ENCODE data around the gene DYNC2LI1.

The DYNC2LI1 gene

GRCh38 chr2:43743706-43744105 is 30.1 kb upstream of the DYNC2LI1 start (continued):
- TF ChIP-seq ZBTB26 (tag by site-specific recombination; optimal IDR thresholded peaks at IDR 0.05) = no peak
- no peak for TF ChIP-seq ZNF366 (tag by site-specific recombination; conservative IDR thresholded peaks at IDR 0.05)
- TF ChIP-seq ZNF785 (tag by site-specific recombination; IDR thresholded peaks at IDR 0.05) = no peak
- no peak for TF ChIP-seq ZNF48 (tag by site-specific recombination; IDR thresholded peaks at IDR 0.05)
- TF ChIP-seq SCRT1 (tag by site-specific recombination; IDR thresholded peaks at IDR 0.05; ENCODE audit: borderline replicate concordance) = no peak
- no peak for TF ChIP-seq ZNF157 (tag by site-specific recombination; IDR thresholded peaks at IDR 0.05)
- TF ChIP-seq ZBTB49 (tag by site-specific recombination; IDR thresholded peaks at IDR 0.05; ENCODE audit: low read depth) = no peak

- no peaks in the 10 kb centered on the region for H3K9me3 ChIP-seq (ENCODE audit: control insufficient read depth, insufficient read depth, low read depth, low read length)
- POLR2A ChIA-PET = no interaction called here
- H3K36me3 ChIP-seq (ENCODE audit: control insufficient read depth in 2 of 2, insufficient read depth in 1 of 2, low read length in 2 of 2) = peaks cover 7 to 10% of the 10 kb centered on the region in 2 experiments
- CTCF ChIA-PET = interaction anchor here (0.7 kb wide), 2 partner anchors 471 to 1340 kb away, joined by 3 read pairs; no protein-coding TSS in a partner anchor
- H3K4me1 ChIP-seq (ENCODE audit: control insufficient read depth, insufficient read depth, low read length) = no peaks in the 10 kb centered on the region
- H3K27ac ChIP-seq (ENCODE audit: extremely low read depth, low read depth, low read length) = no peak overlapping the region
- no peak overlapping the region for H3K4me3 ChIP-seq (ENCODE audit: low read depth, low read length)
- TF ChIP-seq ZFP69B (tag by site-specific recombination; IDR thresholded peaks at IDR 0.05) = no peak
These were observed 28.4 kb upstream of the DYNC2LI1 start for GRCh38 chr2:43745457-43745856.

GRCh38 chr2:43748333-43748732 is 25.5 kb upstream of the DYNC2LI1 start:
- H3K36me3 ChIP-seq (ENCODE audit: control insufficient read depth in 2 of 2, insufficient read depth in 1 of 2, low read length in 2 of 2) = peaks cover 3 to 7% of the 10 kb centered on the region in 2 experiments
- ChIA-PET CTCF (interaction anchor here (1.1 kb wide), 1 partner anchor 138 kb away, joined by 3 read pairs; no protein-coding TSS in a partner anchor), POLR2A (no interaction called here)
- H3K4me1 ChIP-seq (ENCODE audit: control insufficient read depth, insufficient read depth, low read length) = no peaks in the 10 kb centered on the region
- no peaks in the 10 kb centered on the region for H3K9me3 ChIP-seq (ENCODE audit: control insufficient read depth, insufficient read depth, low read depth, low read length)
- H3K27ac ChIP-seq (ENCODE audit: extremely low read depth, low read depth, low read length) = no peak overlapping the region
- TF ChIP-seq ZNF830 (tag by site-specific recombination; IDR thresholded peaks at IDR 0.05; ENCODE audit: low read depth) (no peak), ZNF133 (tag by site-specific recombination; IDR thresholded peaks at IDR 0.05) (no peak), ZNF518A (tag by site-specific recombination; conservative IDR thresholded peaks at IDR 0.05; ENCODE audit: low read depth) (no peak), BCL6B (tag by site-specific recombination; IDR thresholded peaks at IDR 0.05) (no peak), ZNF785 (tag by site-specific recombination; IDR thresholded peaks at IDR 0.05) (no peak), ZNF501 (tag by site-specific recombination; IDR thresholded peaks at IDR 0.05) (no peak), ZNF555 (tag by site-specific recombination; conservative IDR thresholded peaks at IDR 0.05) (no peak)
- H3K4me3 ChIP-seq (ENCODE audit: low read depth, low read length) = no peak overlapping the region

Data from HEK293 (cell line).